ENCODE data around the gene NCAM2.

- TF ChIP-seq CTCF (IDR thresholded peaks at IDR 0.05; ENCODE audit: insufficient read depth, low read length) (no peak), POLR2AphosphoS5 (IDR thresholded peaks at IDR 0.05; ENCODE audit: low read depth) (no peak), REST (IDR thresholded peaks at IDR 0.05; ENCODE audit: insufficient replicate concordance, low read depth) (no peak), GABPA (IDR thresholded peaks at IDR 0.05; ENCODE audit: low read depth) (no peak), SPI1 (IDR thresholded peaks at IDR 0.05; ENCODE audit: borderline replicate concordance, low read depth) (no peak)
Observed at GRCh38 chr21:21102896-21103295, 104.7 kb downstream of the NCAM2 start.

Data from HL-60 (cell line).